ENCODE data around the gene TBKBP1. TPM values are rescaled to one million over a fixed set of nuclear protein-coding genes. Genes with fewer than 3 reads are reported as not detected.

TBKBP1 gene
- total and polyA plus RNA-seq, 2 donors (not counting 1 experiment from before 2014, with no cell fraction given) = 4.6 to 11.6 TPM

- Histone ChIP-seq H3K36me3 (ENCODE audit: control insufficient read depth, insufficient read depth, low read length) (no peaks in the 10 kb centered on the region), H3K9me3 (ENCODE audit: control insufficient read depth, insufficient read depth, low read depth, low read length) (no peaks in the 10 kb centered on the region), H3K4me1 (ENCODE audit: control insufficient read depth, extremely low read depth, insufficient read depth, low read length) (peaks cover 3% of the 10 kb centered on the region), H3K27ac (ENCODE audit: insufficient read depth, low read length) (no peak overlapping the region), H3K4me3 (replicated peaks in 1 of 4; ENCODE audit: control extremely low read depth in 1 of 4, insufficient read depth in 1 of 4, low read depth in 3 of 4, low read length in 4 of 4) (no peak overlapping the region), H3K4me2 (ENCODE audit: extremely low read depth, insufficient read depth, low read length) (no peak overlapping the region), H2AFZ (ENCODE audit: low read length) (no peak overlapping the region), H3K27me3 (ENCODE audit: control insufficient read depth, insufficient read depth, low read length) (no peaks in the 10 kb centered on the region), H3K9ac (ENCODE audit: insufficient read depth, low read length) (no peak overlapping the region), H3K79me2 (ENCODE audit: control insufficient read depth, insufficient read depth, low read length) (no peaks in the 10 kb centered on the region), H4K20me1 (ENCODE audit: control insufficient read depth, extremely low read depth, insufficient read depth, low read length) (no peaks in the 10 kb centered on the region)
- no peak for DNase-seq (ENCODE audit: low read depth in 2 of 2)
- TF ChIP-seq EZH2 (IDR thresholded peaks at IDR 0.05; ENCODE audit: low read length, missing control alignments) = no peak
- TF ChIP-seq CTCF (conservative IDR thresholded peaks at IDR 0.05 in 1 of 2, IDR thresholded peaks at IDR 0.05 in 1 of 2; ENCODE audit: low read depth in 1 of 2, low read length in 2 of 2) = no peak
These were observed 10.8 kb downstream of the TBKBP1 start for GRCh38 chr17:47704736-47705135.

GRCh38 chr17:47705536-47706530, 11.9 kb downstream of the TBKBP1 start:
- H3K27me3 ChIP-seq (ENCODE audit: control insufficient read depth, insufficient read depth, low read length) = no peaks in the 10 kb centered on the region
- no peak for TF ChIP-seq EZH2 (IDR thresholded peaks at IDR 0.05; ENCODE audit: low read length, missing control alignments)
- no peak for TF ChIP-seq CTCF (conservative IDR thresholded peaks at IDR 0.05 in 1 of 2, IDR thresholded peaks at IDR 0.05 in 1 of 2; ENCODE audit: low read depth in 1 of 2, low read length in 2 of 2)
- DNase-seq (ENCODE audit: low read depth in 2 of 2) = no peak
- no peaks in the 10 kb centered on the region for H4K20me1 ChIP-seq (ENCODE audit: control insufficient read depth, extremely low read depth, insufficient read depth, low read length)
- H3K79me2 ChIP-seq (ENCODE audit: control insufficient read depth, insufficient read depth, low read length) = no peaks in the 10 kb centered on the region
- no peak overlapping the region for H2AFZ ChIP-seq (ENCODE audit: low read length)
- H3K9me3 ChIP-seq (ENCODE audit: control insufficient read depth, insufficient read depth, low read depth, low read length) = no peaks in the 10 kb centered on the region
- H3K4me2 ChIP-seq (ENCODE audit: extremely low read depth, insufficient read depth, low read length) = no peak overlapping the region
- H3K9ac ChIP-seq (ENCODE audit: insufficient read depth, low read length) = no peak overlapping the region
- peaks cover 3% of the 10 kb centered on the region for H3K4me1 ChIP-seq (ENCODE audit: control insufficient read depth, extremely low read depth, insufficient read depth, low read length)
- no peak overlapping the region for H3K4me3 ChIP-seq (replicated peaks in 1 of 4; ENCODE audit: control extremely low read depth in 1 of 4, insufficient read depth in 1 of 4, low read depth in 3 of 4, low read length in 4 of 4)
- no peak overlapping the region for H3K27ac ChIP-seq (ENCODE audit: insufficient read depth, low read length)
- H3K36me3 ChIP-seq (ENCODE audit: control insufficient read depth, insufficient read depth, low read length) = no peaks in the 10 kb centered on the region

- DNase-seq (ENCODE audit: low read depth in 2 of 2) = no peak
- no peak overlapping the region for H3K4me2 ChIP-seq (ENCODE audit: extremely low read depth, insufficient read depth, low read length)
- no peak for TF ChIP-seq CTCF (conservative IDR thresholded peaks at IDR 0.05 in 1 of 2, IDR thresholded peaks at IDR 0.05 in 1 of 2; ENCODE audit: low read depth in 1 of 2, low read length in 2 of 2)
- no peak for TF ChIP-seq EZH2 (IDR thresholded peaks at IDR 0.05; ENCODE audit: low read length, missing control alignments)
- no peak overlapping the region for H3K9ac ChIP-seq (ENCODE audit: insufficient read depth, low read length)
- H3K79me2 ChIP-seq (ENCODE audit: control insufficient read depth, insufficient read depth, low read length) = no peaks in the 10 kb centered on the region
- H3K27me3 ChIP-seq (ENCODE audit: control insufficient read depth, insufficient read depth, low read length) = peaks cover 5% of the 10 kb centered on the region
- H3K4me3 ChIP-seq (replicated peaks in 1 of 4; ENCODE audit: control extremely low read depth in 1 of 4, insufficient read depth in 1 of 4, low read depth in 3 of 4, low read length in 4 of 4) = no peak overlapping the region
- no peaks in the 10 kb centered on the region for H3K9me3 ChIP-seq (ENCODE audit: control insufficient read depth, insufficient read depth, low read depth, low read length)
- H2AFZ ChIP-seq (ENCODE audit: low read length) = no peak overlapping the region
- no peak overlapping the region for H3K27ac ChIP-seq (ENCODE audit: insufficient read depth, low read length)
- no peaks in the 10 kb centered on the region for H4K20me1 ChIP-seq (ENCODE audit: control insufficient read depth, extremely low read depth, insufficient read depth, low read length)
- no peaks in the 10 kb centered on the region for H3K36me3 ChIP-seq (ENCODE audit: control insufficient read depth, insufficient read depth, low read length)
- H3K4me1 ChIP-seq (ENCODE audit: control insufficient read depth, extremely low read depth, insufficient read depth, low read length) = peaks cover 3% of the 10 kb centered on the region
These were observed 13.3 kb downstream of the TBKBP1 start for GRCh38 chr17:47707056-47707804.

Measured in fibroblast of lung (primary cell).